Right cardiac atrium (tissue), 5 donors: ENCODE data around the gene SHC2. TPM values are rescaled to one million over a fixed set of nuclear protein-coding genes. Genes with fewer than 3 reads are reported as not detected.
"Not testable (repeated sequence)": the region's sequence is repeated elsewhere in the genome, so short reads cannot be mapped to it uniquely, and the experiment has no call there.

Experiments used
- ATAC-seq, 2 donors: fragments of 200-7000 bp; cut with Tn5 transposase; one replicate each; pipeline versions ENCODE4 v1.8.0 to v1.9.1; 2020; ENCODE audit warnings: moderate library complexity in 2 of 2, mild to moderate bottlenecking in 1 of 2
- DNase-seq, 3 donors: peaks; one replicate each; pipeline ENCODE4 v3.0.0-alpha.2; 2020
- H3K27ac ChIP-seq: one replicate; pipeline ENCODE4 v1.5.1; 2013; ENCODE audit warnings: mild to moderate bottlenecking, low read length, control low read depth, moderate library complexity
- H3K27me3 ChIP-seq: one replicate; pipeline ENCODE4 v1.6.1; 2013; ENCODE audit not compliant: control insufficient read depth, insufficient read depth
- H3K4me1 ChIP-seq: one replicate; pipeline ENCODE4 v1.6.1; 2013; ENCODE audit warnings: low read length; ENCODE audit not compliant: control insufficient read depth, insufficient read depth
- H3K4me3 ChIP-seq: one replicate; pipeline ENCODE4 v1.5.1; 2013; ENCODE audit warnings: low read length, control low read depth
- H3K9me3 ChIP-seq: one replicate; pipeline ENCODE4 v1.6.1; 2013; ENCODE audit warnings: low read length; ENCODE audit not compliant: control insufficient read depth
- WGBS: extraction: QIAGEN DNeasy Blood & Tissue Kit; methylation state at CpG from one replicate; pipeline ENCODE4 v1.1.7; 2013; 5-methylcytosine and 5-hydroxymethylcytosine counted together
- intact Hi-C, 4 donors: fragments of 100-400 bp; cut with DNase I; formaldehyde crosslinking; loops; one replicate each; pipeline versions ENCODE4 v1.11.0 to v1.14.0; 2022 to 2023
- polyA plus RNA-seq: library from polyadenylated mRNA; stranded (reverse); fragments of 200-250 nt; gene quantifications from one replicate; pipeline ENCODE4 v1.2.3, GENCODE V29; 2013
- total RNA-seq, 4 donors: library from RNA; stranded (reverse); fragmentation: NEBNext Ultra II Directional; extraction: Animal tissue kit (Norgen Biotek cat#: 25700); gene quantifications; one replicate each; pipeline ENCODE4 v1.2.1, GENCODE V29; 2021
- donor health status: healthy with polysubstance abuse.
- donor health status: DM: no; HTN: yes; CAD: no.
- donor health status: DM: no; HTN: no; CAD: no.
- donor health status: DM: no; HTN: yes; CAD: no; lungs with severe emphysema.
- donor health status: DM: yes; HTN: yes; CAD: no.

SHC2 gene
- total and polyA plus RNA-seq, 5 donors = 14.3 to 21.0 (median 17.7) TPM

DNA sequence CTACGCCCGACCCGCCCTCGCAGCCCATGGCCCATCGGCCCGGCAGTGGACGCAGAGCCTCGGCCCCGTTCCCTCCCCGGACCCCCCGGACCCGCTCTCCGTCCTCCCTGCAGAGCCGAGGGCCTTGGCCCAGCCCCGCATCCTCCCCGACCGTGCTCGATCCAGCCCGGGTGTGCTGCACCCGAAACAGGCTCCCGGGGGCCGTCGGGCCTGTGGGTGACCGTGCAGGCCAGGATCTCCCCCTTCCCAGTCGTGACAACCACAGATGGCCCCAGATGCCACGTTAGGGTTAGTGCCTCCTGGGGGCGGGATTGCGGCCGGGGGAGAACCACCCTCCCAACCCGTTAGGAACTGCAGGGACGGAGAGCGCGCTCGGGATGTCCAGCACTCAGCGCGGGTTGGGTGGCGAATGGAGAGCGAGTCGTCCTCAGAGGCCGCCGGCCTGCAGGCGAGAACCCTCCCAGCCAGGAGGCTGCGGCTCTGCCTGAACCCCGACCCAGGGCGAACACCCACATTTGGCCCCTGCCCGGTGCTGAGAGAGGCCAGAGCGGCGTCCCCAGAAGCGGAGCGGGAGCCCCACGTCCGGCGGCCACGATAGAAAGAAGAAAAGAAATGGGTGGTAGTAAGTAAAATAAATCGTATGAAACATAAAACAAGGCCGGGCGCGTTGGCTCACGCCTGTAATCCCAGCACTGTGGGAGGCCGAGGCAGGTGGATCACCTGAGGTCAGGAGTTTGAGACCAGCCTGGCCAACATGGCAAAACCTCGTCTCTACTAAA, 28.8 kb upstream of the SHC2 start:
- intact Hi-C loops = loop anchor here in 1 of 4 donors (10.0 kb wide), 1 partner anchor 95 kb away; no protein-coding TSS in a partner anchor
- peak overlapping the region; percentile 70 for H3K4me3 ChIP-seq
- peak in 1 of 3 donors; percentile 75 for DNase-seq
- H3K9me3 ChIP-seq = no peaks in the 10 kb centered on the region
- WGBS = 17% methylated on average over 61 of the region's 61 CpGs
- peak overlapping the region; percentile 80 for H3K27ac ChIP-seq
- no peaks in the 10 kb centered on the region for H3K4me1 ChIP-seq
- ATAC-seq = peak; percentile 57
- H3K27me3 ChIP-seq = no peaks in the 10 kb centered on the region

DNA sequence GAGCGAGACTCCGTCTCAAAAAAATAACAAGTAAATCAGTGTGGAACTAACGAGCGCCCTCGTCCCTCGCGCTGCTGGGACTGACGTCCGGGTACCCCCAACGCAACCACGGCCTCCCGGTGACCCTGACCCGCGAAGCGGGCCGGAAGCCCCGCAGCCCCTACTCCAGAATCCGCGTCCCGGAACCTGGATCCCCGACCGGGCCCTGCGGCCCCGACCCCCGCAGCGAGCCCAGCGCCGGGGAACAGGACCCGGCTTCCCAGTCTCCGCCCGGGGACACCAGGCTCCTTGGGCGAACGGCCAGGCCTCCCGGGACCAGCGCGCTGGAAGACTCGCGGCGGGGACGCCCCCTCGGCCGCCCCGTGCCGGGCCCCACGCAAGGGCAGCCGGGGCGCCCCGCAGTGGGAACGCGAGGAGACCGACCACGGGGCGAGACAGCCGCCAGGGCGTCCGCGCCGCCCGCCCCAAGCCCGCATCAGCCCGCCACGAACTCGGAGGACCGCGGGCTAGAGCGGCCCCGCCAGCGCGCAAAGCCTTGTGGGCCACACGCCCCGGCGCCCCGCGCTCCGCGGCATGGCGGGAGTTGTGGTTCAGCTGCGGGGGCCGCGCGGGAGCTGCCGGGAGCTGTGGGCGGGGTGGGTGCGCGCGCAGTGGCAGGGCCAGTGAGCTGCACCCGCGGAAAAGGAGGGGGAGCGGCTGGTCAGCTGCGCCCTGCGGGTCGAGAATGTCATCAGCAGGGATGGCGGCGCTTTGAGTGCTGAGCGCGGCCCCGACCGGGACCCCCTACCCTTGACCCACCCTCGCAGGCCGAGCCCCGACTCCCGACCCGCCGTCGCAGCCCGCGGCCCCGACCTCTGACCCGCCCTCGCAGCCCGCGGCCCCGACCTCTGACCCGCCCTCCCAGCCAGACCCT, 27.9 kb upstream of the SHC2 start:
- Histone ChIP-seq H3K4me3 (peak overlapping the region; percentile 93), H3K27ac (peak overlapping the region; percentile 92), H3K9me3 (no peaks in the 10 kb centered on the region), H3K4me1 (no peaks in the 10 kb centered on the region), H3K27me3 (no peaks in the 10 kb centered on the region)
- intact Hi-C loops = loop anchor here in 1 of 4 donors (10.0 kb wide), 1 partner anchor 94 kb away; no protein-coding TSS in a partner anchor
- WGBS = under 1% methylated on average over 114 of the region's 114 CpGs
- peak; percentile 97 for ATAC-seq
- peak; percentile 98 to 100 (median 99) for DNase-seq

GRCh38 chr19:485583-486236, 24.9 kb upstream of the SHC2 start:
- intact Hi-C loops = loop anchor here in 1 of 4 donors (10.0 kb wide), 1 partner anchor 91 kb away; no protein-coding TSS in a partner anchor
- DNase-seq (peak; percentile 66 to 82 (median 74)), ATAC-seq (no peak)
- 16% methylated on average over 23 of the region's 23 CpGs for WGBS
- Histone ChIP-seq H3K9me3 (no peaks in the 10 kb centered on the region), H3K4me3 (no peak overlapping the region), H3K27ac (no peak overlapping the region), H3K4me1 (no peaks in the 10 kb centered on the region), H3K27me3 (no peaks in the 10 kb centered on the region)

GRCh38 chr19:485077-485476, 24.2 kb upstream of the SHC2 start:
- Histone ChIP-seq H3K27ac (no peak overlapping the region), H3K9me3 (no peaks in the 10 kb centered on the region), H3K4me1 (no peaks in the 10 kb centered on the region), H3K27me3 (no peaks in the 10 kb centered on the region), H3K4me3 (no peak overlapping the region)
- no peak for ATAC-seq
- 81% methylated on average over 22 of the region's 22 CpGs for WGBS
- peak in 1 of 3 donors; percentile 47 for DNase-seq
- intact Hi-C loops = loop anchor here in 1 of 4 donors (10.0 kb wide), 1 partner anchor 90 kb away; no protein-coding TSS in a partner anchor

GRCh38 chr19:484494-484893, 23.7 kb upstream of the SHC2 start:
- Histone ChIP-seq H3K27ac (no peak overlapping the region), H3K9me3 (no peaks in the 10 kb centered on the region), H3K27me3 (no peaks in the 10 kb centered on the region), H3K4me1 (no peaks in the 10 kb centered on the region), H3K4me3 (no peak overlapping the region)
- intact Hi-C loops = loop anchor here in 2 of 4 donors (5.0 to 10.0 kb wide), 2 partner anchors 90 to 92 kb away; no protein-coding TSS in a partner anchor
- ATAC-seq = no peak
- 66% methylated on average over 15 of the region's 15 CpGs for WGBS
- peak in 1 of 3 donors; percentile 34 for DNase-seq

- no peaks in the 10 kb centered on the region for H3K9me3 ChIP-seq
- WGBS = 60% methylated on average over 21 of the region's 21 CpGs
- DNase-seq (peak in 1 of 3 donors; percentile 37), ATAC-seq (no peak)
- H3K27ac ChIP-seq = no peak overlapping the region
- H3K4me1 ChIP-seq = no peaks in the 10 kb centered on the region
- H3K27me3 ChIP-seq = no peaks in the 10 kb centered on the region
- intact Hi-C loops = loop anchor here in 2 of 4 donors (5.0 to 10.0 kb wide), 2 partner anchors 89 to 91 kb away; no protein-coding TSS in a partner anchor
- no peak overlapping the region for H3K4me3 ChIP-seq
Observed at GRCh38 chr19:483332-484072, 22.7 kb upstream of the SHC2 start.

DNA sequence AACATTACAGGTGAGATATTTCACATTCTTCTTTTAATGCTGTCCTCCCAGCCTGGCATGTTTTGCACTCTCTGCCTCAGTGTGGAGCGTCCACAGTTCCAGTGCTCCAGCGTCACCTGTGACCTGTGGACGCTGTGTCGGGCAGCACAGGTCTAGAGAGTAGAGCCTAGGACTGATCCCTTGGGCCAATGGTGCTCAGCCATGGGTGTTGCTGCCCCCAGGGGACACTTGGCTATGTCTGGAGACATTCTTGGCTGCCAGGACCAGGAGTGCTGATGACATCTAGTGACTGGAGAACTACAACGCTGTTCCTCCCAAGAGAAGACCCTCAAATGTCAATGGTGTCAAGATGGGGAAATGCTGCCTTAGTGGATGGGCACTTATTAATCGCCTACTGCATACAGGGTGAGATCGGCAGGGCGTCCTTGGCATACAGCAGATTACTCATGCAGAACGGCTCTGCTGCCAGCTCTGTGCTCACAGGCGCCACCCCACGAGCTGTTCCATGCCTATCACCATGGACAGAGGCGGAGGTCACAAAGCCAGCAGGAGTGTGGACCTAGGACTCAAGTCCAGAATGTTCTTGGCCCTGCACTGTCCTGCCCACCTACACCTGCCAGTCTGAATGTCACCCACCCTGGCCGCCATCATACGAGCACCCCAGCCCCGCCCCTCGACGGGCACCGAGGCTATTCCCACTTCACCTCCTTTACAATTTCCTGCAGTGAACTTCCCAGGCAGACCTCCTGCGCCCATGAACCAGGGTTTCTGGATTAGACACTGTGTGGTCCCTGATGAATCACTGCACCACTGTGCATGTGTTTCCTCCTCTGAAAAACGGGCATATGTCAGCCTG, 21.6 kb upstream of the SHC2 start:
- Histone ChIP-seq H3K9me3 (no peaks in the 10 kb centered on the region), H3K27ac (no peak overlapping the region), H3K27me3 (no peaks in the 10 kb centered on the region), H3K4me3 (no peak overlapping the region), H3K4me1 (no peaks in the 10 kb centered on the region)
- DNase-seq = peak in 1 of 3 donors; percentile 46
- WGBS = 52% methylated on average over 20 of the region's 20 CpGs
- ATAC-seq = no peak
- intact Hi-C loops = loop anchor here in 2 of 4 donors (5.0 to 10.0 kb wide), 2 partner anchors 88 to 90 kb away; no protein-coding TSS in a partner anchor

GRCh38 chr19:481100-481499, 20.3 kb upstream of the SHC2 start:
- intact Hi-C loops = loop anchor here in 2 of 4 donors (5.0 to 10.0 kb wide), 2 partner anchors 86 to 89 kb away; no protein-coding TSS in a partner anchor

More at GRCh38 chr19:481100-481499, 20.3 kb upstream of the SHC2 start:
- ATAC-seq, H3K27ac ChIP-seq, H3K4me1 ChIP-seq, H3K27me3 ChIP-seq, H3K9me3 ChIP-seq, DNase-seq, H3K4me3 ChIP-seq: not testable (repeated sequence)
- 96% methylated on average over 3 of the region's 3 CpGs for WGBS
